ENCODE results near the gene HES2. TPM values are rescaled to one million over a fixed set of nuclear protein-coding genes. Genes with fewer than 3 reads are reported as not detected.

HES2 gene
- total and polyA plus RNA-seq, 12 donors: 0.22 to 0.25 TPM; not detected in 10

- Histone ChIP-seq H3K36me3 (no peaks in the 10 kb centered on the region), H3K27me3 (peaks cover 65 to 100% (median 98%) of the 10 kb centered on the region in 7 donors), H3K9me3 (no peaks in the 10 kb centered on the region), H3K27ac (no peak overlapping the region), H3K4me1 (peaks cover 27 to 50% (median 44%) of the 10 kb centered on the region in 9 donors), H3K4me3 (peak overlapping the region in 9 of 10 donors; percentile 29 to 55 (median 44))
- WGBS, 2 donors: 17% methylated on average over 44 of the region's 44 CpGs
- ATAC-seq: peak in 1 of 8 donors; percentile 2
- intact Hi-C loops (cut with DNase I): no loop called here
- DNase-seq: no peak
- no peak for TF ChIP-seq CTCF (IDR thresholded peaks at IDR 0.05)
Observed at GRCh38 chr1:6420454-6421042, 829 bp upstream of the HES2 start.

GRCh38 chr1:6419397-6419803 lies 319 bp downstream of the HES2 start:
- H3K4me1 ChIP-seq: peaks cover 27 to 44% (median 38%) of the 10 kb centered on the region in 9 donors
- peaks cover 53 to 100% (median 98%) of the 10 kb centered on the region in 7 donors for H3K27me3 ChIP-seq
- no peak for TF ChIP-seq CTCF (IDR thresholded peaks at IDR 0.05)
- H3K36me3 ChIP-seq: no peaks in the 10 kb centered on the region
- ATAC-seq (no peak), DNase-seq (no peak)
- intact Hi-C loops (cut with DNase I): loop anchor here in 1 of 10 donors (5.0 kb wide), 1 partner anchor 167 kb away; no protein-coding TSS in a partner anchor
- peak overlapping the region; percentile 23 to 55 (median 44) for H3K4me3 ChIP-seq
- no peaks in the 10 kb centered on the region for H3K9me3 ChIP-seq
- H3K27ac ChIP-seq: no peak overlapping the region
- WGBS, 2 donors: 1 to 2% methylated on average over 48 of the region's 48 CpGs

- H3K9me3 ChIP-seq: no peaks in the 10 kb centered on the region
- H3K27me3 ChIP-seq: peaks cover 48 to 100% (median 98%) of the 10 kb centered on the region in 7 donors
- no peak for DNase-seq
- ATAC-seq: no peak
- H3K36me3 ChIP-seq: no peaks in the 10 kb centered on the region
- TF ChIP-seq CTCF (IDR thresholded peaks at IDR 0.05): no peak
- peak overlapping the region in 8 of 10 donors; percentile 38 to 55 (median 44) for H3K4me3 ChIP-seq
- 7 to 9% methylated on average over 57 to 69 of the region's 69 CpGs for WGBS, 2 donors
- H3K4me1 ChIP-seq: peaks cover 26 to 41% (median 32%) of the 10 kb centered on the region in 9 donors
- H3K27ac ChIP-seq: no peak overlapping the region
- intact Hi-C loops (cut with DNase I): loop anchor here in 1 of 10 donors (5.0 kb wide), 1 partner anchor 167 kb away; no protein-coding TSS in a partner anchor
Observed at GRCh38 chr1:6418668-6419396, 887 bp downstream of the HES2 start.

- Histone ChIP-seq H3K27ac (no peak overlapping the region), H3K27me3 (peaks cover 44 to 100% (median 98%) of the 10 kb centered on the region in 7 donors), H3K4me3 (no peak overlapping the region), H3K9me3 (no peaks in the 10 kb centered on the region), H3K36me3 (no peaks in the 10 kb centered on the region), H3K4me1 (peaks cover 19 to 34% (median 25%) of the 10 kb centered on the region in 9 donors)
- ATAC-seq: no peak
- TF ChIP-seq CTCF (IDR thresholded peaks at IDR 0.05): no peak
- intact Hi-C loops (cut with DNase I): loop anchor here in 1 of 10 donors (5.0 kb wide), 1 partner anchor 166 kb away; no protein-coding TSS in a partner anchor
- WGBS, 2 donors: 58 to 69% methylated on average over 8 of the region's 8 CpGs
- no peak for DNase-seq
Observed at GRCh38 chr1:6417961-6418667, 1.6 kb downstream of the HES2 start.
